ENCODE results near the gene AADAT. TPM values are rescaled to one million over a fixed set of nuclear protein-coding genes. Genes with fewer than 3 reads are reported as not detected.

Gene AADAT
- 1.6 and 4.4 TPM in 2 replicates for total RNA-seq

DNA sequence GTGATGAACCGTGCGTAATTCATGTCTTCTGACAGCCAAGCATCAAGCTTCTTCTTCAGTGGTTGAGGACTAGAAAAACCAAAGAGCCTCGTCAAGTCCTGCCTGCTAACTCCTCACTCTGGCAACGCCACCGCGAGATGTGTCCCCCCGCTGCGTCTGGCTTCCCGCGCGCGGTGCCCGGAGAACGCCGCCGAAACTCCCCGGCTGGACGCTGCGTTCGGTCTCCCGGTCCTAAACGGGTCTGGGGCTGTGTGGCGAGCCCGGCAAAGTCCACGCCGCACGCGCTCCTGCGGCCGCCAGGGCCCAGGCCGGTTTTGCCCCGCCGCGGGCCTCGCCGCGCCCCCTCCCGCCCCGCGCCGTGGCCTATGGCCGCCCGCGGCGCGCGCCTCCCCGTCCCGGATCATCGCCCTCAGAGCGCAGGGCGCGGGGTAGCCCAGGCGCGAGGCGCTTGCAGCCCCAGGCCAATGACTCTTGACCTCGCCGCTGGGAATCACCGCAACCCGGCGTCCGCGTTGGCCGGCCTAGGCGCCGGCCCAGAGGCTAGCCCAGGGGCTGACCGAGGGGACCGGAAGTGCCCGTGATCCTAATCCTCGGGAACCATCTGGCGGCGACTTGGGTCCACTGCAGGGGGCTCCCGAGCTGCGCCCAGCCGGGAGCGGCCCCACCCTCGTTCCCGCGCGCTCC is at the start of gene AADAT:
Gene AADAT, minus strand, starts transcription at position 289 of the 684 bp plus-strand sequence. Its CDS starts 266 bp downstream, at position 23.

DNA sequence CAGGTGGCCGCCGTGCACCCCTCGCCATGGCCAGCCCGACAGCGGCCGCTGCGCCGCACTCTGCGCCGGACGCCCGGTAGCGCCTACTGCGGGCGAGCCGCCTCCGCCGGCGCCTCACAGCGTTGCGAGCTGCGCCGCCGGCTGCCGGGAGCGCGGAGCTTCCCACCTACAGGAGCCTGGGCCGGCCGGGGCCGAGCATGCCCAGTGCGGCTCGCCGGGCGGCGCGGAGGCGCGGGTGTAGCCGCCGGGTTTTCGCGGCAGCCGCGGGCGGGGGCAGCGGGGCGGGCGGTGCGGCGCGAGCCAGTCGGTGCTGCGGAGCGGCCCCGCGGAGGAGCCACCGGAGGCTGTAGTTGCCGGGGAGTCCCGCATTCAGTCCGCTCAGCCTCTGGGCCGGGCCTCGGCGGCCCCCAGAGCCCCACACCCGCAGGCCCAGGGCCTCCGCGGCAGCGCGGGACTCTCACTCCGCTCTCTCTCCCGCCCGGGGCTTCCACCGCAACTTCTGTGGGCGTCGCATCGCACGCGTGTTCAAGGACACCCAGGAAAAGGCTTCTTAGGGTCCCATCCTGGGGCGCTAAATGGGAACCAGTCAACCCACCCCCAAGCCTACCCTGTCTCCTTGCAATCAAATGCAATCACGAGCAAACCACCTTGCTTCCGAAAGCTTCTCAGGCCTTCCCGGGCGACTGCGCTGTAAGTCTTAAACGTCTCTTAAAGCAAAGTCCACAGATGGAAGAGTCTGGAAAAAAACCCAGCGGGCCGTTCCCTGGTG is 63.3 kb downstream of the AADAT start, which contains the start of gene MFAP3L:
Gene MFAP3L, minus strand, starts transcription at position 143 of the 769 bp plus-strand sequence. CDS start 20,518 bp downstream, outside the sequence.

Other genes starting within 250 kb of the AADAT start
- 0.70 and 2.0 TPM in 2 replicates for gene MFAP3L, start 63.6 kb downstream of the AADAT start, total RNA-seq

Measured in airway epithelial cell (primary cell).